Inflammatory macrophage treated with lipopolysaccharide for 1 hour (primary cell): ENCODE measurements around the gene MPIG6B.
A peak's percentile ranks its signal among the peaks of the same experiment; 100 is the strongest.

Experiments
- DNase-seq, 2 donors: peaks; one replicate each; pipeline ENCODE4 v3.0.0-alpha.2; 2020 to 2022

Gene MPIG6B, protein sequence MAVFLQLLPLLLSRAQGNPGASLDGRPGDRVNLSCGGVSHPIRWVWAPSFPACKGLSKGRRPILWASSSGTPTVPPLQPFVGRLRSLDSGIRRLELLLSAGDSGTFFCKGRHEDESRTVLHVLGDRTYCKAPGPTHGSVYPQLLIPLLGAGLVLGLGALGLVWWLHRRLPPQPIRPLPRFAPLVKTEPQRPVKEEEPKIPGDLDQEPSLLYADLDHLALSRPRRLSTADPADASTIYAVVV

DNA sequence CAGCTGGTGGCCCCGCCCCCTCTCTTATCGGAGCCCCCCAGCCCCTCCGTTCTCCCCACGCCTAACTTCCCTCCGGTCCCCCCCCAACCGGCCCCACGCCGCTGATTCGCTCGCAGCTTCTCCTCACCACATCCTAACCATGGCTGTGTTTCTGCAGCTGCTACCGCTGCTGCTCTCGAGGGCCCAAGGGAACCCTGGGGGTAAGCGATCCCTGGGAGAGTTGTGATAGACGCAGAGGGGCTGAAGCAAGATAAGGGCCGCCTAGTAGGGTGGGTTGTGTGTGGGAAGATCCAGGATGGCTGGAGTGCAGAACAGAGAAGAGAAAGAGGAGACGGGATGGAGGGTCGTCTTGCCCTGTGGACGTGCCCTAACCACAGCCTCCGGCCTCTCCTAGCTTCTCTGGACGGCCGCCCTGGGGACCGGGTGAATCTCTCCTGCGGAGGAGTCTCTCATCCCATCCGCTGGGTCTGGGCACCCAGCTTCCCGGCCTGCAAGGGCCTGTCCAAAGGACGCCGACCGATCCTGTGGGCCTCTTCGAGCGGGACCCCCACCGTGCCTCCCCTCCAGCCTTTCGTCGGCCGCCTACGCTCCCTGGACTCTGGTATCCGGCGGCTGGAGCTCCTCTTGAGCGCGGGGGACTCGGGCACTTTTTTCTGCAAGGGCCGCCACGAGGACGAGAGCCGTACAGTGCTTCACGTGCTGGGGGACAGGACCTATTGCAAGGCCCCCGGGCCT, at the start of gene MPIG6B:
MPIG6B (plus strand) TSS at position 129 of the 735 bp plus-strand sequence; CDS start at position 140, 11 bp downstream.
- no peak for DNase-seq

DNA sequence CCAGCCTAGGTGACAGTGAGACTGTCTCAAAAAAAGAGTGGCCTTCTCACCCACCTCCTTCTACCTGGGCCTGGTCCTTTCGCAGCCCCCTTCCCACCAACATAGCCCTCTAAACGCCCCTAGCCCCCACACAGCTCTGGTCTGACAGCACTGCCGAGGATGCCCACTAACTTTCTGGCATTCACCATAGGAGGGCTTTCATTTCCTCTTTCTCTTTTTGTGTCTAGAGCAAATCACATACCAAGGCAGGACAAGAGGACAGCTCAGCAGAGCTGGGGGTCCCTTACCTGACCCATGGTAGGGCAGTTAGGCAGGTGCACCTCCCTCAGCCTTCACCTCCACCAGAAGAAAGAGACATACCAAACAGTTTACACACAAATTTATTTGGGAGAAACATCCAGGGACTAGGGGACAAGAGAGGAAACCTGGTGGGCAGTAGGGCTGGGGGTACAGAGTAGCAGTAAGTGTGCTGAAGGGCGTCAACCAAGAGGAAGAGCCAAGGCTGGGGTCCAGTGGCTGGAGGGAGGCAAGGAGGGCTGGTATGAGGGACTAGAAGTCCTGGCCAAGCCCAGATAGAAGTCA, 46.8 kb upstream of the MPIG6B start:
- no peak for DNase-seq

DNA sequence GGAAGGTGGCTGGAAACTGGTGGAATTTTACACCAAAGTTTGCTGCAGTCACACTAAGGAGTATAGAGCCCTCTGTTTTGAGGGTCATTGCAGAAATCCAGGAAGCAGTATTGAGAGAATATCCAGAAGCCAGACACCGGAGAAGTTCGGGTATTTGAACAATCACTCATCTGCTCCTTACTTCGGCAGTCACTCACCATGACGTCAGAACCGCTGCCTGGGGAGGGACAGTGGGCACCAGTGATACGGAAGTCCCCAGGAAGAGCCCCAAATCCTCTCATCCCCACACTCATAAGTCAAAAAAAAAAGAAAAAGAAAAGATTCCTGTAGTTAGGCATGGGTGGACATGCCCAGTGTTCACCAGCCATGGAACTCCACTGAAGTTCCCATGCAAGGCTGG, 46.3 kb upstream of the MPIG6B start:
- DNase-seq: no peak

DNA sequence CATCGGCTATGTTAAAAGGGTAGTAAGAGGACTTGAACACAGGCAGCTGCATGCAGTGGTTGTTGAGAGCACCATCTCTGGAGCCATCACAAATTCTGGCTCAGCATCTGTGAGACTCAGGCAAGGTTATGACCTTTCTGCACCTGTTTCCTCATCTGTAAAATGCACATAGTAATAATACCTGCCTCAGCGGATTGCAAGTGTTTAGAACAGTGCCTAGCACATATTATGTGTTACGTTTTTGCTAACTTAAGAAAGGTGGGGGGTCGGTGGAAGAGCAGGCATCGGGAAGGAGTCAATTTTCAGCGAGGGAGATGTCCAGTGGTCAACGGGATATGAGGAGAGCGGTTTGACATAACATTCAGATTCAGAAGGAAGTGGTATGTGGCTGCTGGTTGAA, 45.2 kb upstream of the MPIG6B start:
- no peak for DNase-seq

DNA sequence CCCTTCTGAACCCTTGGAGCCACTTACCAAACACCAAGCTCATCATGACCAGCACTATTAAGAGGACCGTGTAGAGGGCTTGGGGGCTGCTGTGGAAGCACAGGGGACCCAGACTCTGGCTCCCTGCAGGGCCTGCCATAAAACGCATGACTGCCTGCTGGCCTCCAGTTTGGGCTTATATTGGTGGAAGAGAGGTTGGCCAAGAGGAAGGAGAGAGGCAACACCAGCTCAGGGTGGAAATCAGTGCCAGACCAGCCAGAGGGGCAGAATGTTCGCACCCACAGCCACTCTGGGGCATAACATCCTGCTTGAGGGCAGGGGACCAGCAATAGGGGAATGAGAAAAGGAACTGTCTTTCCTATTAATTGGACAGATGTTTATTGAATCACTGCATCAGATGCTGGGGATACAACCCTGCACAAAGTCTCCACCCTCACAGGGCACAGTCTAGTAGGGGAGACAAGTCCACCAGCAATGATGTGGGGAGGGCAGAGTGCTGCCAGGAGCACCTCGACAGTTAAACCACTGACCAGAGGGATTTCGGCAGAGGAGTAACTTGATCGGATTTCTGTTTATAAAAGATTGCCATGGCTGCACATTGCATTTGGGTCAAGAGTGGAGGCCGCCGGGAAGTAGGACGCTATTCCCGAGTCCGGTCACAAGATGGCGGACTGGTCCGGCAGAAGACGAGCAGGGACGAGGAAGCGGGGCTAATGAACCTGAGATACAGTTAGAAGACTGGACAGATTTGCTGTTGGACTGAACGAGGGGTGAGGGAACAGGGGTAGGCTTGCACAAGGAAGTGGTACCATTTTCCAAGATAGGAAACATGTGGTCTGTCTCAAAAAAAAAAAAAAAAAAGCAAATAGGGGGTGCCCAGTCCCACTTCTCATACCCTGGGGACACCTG, 42.7 kb upstream of the MPIG6B start, which contains the start of gene LY6G5C:
LY6G5C (minus strand) TSS at position 842 of the 909 bp plus-strand sequence; CDS start at position 148, 694 bp downstream.
- peak; percentile 50 to 73 for DNase-seq

DNA sequence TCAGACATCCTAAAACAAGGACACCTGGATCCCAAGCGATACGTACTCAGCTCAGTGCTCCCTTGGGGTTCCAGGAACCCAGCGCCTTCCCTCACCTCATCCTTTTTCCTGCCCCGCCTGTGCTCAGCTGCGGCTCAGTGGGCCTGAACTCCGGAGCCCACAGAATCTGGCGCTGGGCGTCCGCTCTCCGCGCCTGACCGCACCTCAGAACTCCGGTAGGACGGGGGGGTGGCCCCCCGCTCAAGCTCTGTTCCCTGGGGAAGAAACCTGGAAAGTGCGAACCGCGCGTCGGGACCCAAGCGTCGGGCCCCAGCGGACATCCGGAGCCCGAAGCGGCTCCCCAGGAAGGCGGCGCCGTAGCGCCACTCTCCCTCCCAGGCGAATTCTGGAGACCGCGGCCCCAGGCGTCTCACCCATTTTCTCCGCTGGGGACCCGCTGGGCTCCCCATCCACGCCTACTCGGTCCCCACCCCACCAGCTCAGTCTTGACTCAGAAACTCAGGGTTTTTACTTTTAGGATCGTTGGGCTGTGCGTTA, 42.0 kb upstream of the MPIG6B start:
- DNase-seq: peak in 1 of 2 donors; percentile 54

DNA sequence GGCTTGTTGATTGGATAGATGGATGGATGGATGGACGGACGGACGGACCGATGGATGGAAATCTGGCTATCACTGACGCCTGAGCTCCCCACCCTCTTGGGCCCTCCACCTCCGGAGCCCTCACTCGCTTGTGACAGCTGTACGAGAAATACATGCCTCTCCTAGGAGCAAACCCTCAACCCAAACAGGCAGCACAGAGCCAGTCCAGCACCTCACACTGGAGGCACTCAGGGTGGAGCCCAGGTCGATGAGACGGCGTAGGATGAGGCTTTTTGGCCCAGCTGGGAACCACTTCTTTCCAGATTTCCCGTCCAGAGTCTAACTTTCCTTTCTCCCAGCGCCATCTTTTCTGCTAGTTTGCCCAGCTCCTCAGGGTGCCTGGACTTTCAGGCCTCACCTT, 39.6 kb upstream of the MPIG6B start:
- DNase-seq: no peak

DNA sequence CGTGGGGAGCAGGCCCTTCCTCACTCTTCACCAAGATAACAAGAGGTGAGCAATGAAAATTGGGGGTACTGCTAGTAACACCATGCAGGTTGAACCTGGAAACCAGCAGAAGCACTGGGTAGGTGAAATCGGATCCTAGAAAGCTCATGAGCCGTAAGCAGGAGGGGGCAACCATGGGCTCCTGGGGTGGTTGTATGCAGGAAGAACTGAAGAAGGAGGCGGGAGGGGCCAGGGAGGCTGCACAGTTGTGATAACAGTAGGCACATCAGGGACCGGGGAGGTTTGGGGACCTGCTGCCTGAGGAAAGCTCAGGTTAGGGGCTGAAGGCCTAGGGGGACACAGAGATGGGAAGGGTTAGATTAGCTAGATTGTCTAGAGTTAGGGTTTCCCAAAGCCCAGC, 36.7 kb upstream of the MPIG6B start:
- DNase-seq: no peak

DNA sequence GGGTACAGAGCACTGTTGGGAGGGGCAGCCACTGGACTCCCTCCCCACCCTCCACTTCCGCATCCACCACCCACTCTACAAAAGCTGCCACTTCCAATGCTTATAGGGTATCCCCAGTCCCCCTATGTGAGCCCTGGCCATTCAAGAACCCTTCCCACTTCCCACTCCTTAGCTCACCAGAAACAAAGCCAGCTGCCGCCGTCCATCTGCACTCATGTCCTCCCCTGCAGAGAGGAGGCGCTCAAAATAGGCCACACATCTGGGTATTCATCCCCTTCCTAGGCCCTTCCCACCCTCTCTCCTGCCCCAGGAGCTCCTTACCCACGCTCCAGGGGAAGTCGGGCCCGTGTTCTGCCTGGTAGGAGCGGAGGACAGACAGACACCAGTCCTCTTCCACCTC, 35.9 kb upstream of the MPIG6B start:
- DNase-seq: no peak

DNA sequence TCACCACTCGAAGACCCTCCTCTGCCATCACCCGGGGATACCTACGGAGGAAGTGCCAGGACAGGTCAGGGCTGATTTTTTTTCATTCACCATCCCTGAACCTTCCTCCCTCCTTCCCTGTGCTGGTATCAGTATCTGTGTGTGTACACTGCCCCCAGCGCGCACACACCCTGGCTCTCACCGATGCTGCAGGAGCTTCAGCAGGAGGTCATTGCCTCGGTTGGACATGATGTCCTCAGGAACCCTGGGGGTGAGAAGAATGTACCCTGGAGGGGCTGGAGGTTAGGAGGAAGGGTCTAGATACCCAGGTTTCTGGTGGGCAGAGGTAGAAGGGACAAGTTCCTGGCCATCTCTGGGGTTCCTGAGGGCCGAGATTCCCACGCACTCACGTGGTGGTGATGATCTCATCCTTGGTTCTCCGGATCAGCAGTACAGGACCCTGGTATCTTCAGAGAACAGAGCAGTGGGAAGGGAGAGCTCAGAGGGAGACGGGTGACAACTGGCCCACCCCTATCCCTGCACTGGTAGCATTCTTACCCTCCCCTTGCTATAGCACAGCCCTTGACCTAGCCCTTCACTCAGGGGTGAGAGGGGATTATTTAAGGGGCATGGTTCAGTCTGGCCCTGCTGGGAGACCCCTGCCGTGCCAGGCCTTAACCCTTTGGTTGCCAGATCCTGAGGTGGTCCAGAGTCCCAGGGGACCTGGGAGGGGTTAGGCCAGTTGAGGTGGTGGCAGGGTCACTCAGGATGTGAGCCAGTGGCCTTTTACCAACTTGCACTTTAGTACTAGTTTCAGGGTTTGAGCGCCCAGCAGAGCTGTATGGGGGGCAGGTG, 35.1 kb upstream of the MPIG6B start:
- no peak for DNase-seq

DNA sequence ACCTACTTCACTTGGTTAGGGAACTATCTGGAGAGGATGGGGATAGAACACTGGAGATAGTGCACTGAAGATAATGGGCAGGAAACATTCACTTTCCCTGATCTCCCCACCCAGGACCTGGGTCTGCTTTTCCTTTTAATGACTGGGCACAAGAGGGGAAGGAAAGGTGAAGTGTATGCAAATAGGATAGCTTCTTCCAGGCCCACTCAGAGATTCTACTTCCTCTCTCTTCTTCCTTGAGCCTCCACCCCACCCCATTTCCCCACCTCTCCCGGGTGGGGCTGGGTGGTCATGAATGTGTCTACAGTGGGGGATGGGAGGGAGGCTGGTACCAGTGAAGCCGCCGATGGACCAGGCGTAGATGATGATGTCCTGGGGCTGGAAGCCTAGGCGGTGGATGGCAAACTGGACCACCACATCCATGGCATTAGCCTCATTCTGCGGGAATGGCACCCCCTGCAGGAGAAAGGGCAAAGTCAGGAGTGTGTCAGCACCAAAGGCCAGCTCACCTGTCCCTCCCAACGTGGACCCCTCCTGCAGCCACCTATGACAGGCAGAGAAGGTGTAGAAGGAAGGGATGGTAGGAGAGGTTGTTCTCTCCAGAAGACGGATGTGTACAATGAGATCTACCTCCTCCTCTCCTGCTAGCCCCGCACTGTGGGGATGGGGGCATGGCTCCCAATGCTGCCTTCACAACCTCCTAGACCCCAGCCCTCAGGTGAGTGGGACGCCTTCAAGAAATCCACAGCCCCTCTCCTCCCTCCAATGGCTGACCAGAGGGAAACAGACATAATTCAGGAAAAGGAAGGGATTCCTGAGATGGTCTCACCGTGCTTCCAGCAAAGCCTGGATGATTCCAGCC, 33.7 kb upstream of the MPIG6B start:
- DNase-seq: no peak

DNA sequence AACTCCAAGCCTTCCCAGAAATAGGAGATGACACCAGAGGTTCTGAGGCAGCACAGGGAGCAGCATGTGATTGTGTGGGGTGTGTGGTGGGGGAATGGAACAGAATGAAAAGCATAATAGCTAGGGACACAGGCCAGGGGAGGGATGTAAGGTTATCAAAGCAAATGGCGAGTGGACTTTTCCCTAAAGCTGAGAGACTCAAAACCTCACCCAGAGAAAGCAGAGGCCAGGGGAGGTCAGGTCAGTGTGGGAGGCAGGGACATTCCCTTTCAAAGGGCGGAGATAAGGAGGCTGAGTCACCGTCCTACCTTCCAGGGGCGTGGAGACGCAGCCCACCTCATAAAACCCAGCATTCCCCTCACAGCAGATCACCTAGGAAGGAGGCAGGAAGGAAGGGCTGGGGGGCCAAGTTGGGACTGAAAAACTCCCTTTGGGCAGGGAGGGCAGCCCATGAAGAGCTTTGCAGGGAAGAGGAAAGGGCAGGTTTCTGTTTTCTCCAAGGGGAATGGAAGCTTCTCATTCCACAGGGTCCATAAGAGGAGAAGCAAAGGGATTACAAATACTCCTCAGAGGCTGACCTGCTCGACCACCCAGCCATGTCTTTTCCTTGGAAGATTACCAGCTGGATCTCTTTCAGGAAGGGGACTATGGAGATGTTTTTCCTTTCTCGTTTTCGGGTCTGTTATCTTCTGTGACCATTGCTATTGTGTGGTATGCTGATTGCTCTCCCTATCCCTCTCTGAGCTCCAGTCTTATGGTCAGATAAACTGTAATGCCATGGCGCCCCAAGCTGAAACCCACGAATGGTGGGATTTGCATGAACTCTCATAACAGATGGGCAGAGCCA, 32.7 kb upstream of the MPIG6B start:
- peak in 1 of 2 donors; percentile 50 for DNase-seq

DNA sequence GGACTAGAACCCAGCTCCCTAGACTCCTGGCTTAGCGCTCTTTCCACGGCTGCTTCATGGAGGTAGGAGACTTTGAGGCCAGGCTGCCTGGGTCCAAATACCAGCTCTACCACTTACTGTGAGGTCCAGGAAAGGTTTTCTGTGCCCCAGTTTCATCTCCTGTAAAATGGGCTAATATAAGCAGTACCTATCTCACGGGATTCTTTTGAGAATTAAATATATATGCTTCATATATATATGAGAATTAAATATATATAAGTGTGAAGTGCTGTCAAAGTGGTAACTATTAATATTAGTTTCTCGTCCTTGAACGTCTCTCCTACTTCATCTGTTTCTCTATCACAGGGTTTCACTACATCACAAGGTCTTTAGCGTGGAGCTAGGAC, 32.1 kb upstream of the MPIG6B start:
- no peak for DNase-seq

DNA sequence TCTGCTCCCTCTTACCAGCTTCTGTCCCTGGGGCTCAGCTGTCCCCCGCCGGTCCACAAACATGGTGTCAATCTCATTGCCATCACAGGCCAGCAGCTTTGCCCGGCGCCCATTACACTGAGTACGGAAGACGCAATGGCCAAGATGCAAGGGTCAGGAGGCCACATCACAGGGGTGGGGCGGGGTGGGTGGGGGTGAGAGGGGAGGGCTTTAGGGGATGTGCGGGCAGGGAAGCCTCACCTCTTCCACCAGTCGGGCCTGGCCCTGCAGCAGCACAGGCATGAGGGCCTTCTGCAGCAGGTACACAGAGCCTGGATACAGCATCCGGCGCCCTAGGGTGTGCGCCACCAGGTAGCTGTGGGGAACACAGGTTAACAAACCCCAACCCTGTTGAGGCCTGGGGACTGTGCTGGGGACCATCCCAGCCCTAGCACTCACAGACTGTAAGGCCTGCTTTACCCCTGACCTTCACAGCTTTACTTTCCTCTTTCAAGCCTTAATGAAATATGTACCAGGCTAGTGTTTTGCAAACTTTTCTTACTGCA, 31.5 kb upstream of the MPIG6B start:
- no peak for DNase-seq

DNA sequence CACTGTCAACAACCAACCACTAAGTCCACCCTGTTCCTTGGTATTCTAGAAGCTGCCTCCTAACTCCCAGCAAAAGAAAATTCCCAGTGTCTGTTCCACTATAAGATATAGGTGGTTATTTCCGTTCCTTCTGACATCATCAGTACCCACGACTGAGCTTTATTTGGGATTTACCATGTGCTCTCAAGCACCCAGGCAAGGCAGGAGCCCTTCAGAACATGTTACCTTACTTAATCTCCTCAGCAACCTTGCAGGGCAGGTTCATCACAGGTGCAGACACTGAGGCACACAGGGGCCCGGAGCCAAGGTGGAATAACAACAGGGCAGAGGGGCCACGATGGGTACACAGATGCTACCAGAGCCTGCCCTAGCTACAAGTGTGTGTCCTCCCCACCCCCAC, 30.8 kb upstream of the MPIG6B start:
- no peak for DNase-seq

DNA sequence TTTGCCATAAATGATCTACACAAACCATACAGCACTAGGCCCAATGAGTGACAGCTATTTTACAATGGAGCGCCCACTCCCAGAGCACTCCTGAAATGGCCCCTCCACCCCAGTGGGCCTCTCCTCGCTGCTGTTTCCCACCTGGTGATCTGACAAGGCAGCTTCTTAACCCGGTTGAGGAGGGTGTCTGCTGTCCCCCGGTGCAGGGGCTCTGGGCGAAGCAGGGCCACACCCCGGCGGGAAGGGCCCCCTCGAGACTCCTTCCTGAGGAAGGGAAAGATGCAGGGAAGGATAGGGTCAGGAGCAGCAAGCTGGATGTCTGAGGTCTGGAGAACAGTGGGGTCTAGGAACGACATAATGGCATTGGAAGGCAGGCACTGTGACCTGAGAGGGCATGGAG, 30.3 kb upstream of the MPIG6B start:
- no peak for DNase-seq

DNA sequence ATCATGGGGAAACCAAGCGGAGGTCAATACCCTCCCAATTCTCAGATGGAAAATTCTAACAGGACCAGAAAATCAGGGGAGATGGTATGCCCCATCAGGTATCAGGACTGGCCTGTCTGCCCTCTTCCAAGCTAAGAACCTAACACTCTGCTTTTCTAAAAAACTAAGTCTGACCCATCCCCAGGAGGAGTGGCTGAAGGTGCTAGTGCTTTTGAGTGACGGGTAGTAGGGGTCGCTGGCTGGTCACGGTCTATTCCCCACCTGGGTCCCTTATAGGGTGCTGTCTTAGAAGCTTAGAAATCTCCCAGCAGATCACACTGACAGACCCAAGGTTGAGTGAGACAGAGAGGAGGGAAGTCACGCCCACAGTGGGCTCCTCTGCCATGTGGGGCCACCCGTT, 29.6 kb upstream of the MPIG6B start:
- no peak for DNase-seq

DNA sequence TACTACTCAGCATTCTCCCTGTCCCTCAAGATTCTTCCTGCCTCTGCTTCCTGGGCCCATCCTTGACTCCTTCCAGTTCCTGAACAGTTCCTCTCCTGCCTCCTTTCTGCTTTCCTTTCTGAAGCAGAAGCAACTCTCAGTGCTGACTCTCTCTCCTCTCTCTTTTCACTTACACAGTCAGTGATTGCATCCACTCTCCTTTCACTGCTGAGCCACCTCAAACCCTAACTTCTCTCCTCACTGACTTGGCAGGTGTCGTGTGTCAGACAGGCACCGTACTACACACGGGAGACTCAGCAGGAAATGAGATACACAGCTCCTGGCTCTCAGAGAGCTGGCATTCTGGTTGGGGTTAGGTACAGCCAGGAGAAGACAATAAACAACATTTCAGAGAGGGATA, 25.6 kb upstream of the MPIG6B start:
- DNase-seq: no peak

DNA sequence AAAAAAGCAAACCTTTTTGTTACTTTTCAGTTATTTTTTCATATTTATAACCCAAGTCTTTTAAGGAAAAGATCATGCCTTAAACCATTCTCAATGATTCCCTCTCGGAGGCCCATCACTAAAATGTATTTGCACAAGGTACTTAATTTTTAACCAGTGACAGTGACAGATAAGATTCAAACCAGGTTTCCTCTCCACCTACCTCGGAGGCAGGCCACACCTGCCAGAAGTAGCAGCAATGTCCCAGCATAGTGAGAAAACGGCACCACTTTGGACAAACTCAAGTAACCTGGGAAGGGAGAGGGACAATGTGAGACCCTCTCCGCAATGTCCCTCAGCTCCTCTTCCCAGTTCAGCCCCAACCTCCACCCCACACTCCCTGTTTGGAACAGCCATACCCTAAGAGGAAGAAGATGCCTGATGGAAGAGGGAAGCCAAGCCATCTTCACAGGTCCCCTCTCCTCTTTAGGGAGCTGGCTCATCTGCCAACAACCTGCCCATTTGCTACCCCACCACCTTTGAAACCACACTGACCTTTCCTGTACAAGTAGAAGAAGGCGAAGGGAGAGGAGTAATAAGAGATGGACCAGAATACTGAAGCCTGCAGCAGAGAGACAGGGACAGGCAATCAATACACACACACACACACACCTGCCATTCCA, 22.3 kb upstream of the MPIG6B start:
- DNase-seq: no peak
